G401.6 (cell line): ENCODE results near the gene TNS3.

Experiments used
- FAIRE-seq: peaks from 2 replicates; lab custom pipeline; 2012; peaks lifted over from hg19 to GRCh38; lab: Jason Lieb, UNC

The TNS3 gene

DNA sequence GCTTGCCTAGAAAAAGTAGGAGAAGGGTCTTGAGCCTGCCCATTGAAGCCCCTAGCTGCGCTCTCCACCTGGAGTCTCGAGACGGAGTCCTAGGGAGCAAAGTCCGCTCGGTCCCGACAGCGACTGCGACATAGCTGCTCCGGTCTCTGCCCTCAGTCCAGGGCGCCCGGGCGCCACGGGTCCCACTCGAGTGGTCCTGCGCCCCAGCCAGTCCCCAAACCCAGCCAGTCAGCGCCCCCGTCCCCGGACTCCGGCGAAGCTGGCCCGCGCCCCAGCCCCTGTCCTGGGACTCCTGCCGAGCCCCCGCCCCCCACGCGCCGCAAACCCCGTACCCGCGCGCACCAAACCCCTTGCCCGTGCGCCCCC, 490 bp downstream of the TNS3 start:
- FAIRE-seq, result no peak

DNA sequence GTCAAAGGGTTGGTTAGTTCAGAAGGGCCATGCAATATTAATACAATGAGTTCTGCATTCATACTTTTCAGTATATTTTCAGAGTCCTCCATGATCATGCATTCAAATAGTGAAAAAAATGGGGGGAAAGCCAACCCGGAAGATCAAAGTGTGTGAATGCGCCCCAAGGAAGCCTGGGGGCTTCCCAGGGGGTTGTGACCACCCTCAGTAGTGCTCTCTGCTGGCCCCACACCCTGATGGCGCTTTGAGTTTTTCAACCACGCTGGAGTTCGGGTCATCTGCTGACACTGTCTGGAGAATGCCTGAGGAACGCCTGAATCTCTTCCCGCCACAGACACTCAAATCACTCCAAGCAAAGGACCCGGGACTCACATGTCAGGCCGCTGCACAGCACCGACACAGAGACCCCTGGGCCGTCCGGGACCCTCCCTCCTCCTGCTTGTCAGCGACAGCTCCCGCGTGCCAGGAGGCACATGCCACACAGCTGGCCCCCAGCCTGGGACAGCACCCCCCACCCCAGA, 1.0 kb downstream of the TNS3 start:
- no peak for FAIRE-seq

DNA sequence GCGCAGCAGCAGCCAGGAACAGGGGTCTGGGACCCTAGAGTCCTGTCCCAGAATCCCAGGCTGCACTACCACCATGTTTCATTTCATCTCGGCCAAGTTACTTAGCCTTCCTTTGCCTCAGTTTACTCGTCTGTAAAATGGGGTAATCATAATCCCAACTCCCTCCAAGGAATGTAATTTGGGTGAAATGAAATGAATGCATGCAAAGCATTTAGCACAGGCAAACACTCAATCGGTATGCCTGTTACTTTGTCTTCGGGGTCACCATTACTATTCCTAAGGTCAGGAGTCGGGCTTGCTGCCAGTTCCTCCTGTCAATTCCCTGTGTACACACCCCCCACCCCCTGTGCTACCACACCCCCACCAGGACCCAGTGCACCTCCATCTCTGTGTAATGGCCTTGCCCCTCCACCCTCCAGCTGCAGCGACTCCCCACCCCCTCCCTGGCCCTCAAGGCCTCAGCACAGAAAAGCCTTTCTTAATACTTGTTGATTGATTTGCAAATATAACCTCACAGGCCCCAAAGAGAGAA, 1.7 kb downstream of the TNS3 start:
- no peak for FAIRE-seq

DNA sequence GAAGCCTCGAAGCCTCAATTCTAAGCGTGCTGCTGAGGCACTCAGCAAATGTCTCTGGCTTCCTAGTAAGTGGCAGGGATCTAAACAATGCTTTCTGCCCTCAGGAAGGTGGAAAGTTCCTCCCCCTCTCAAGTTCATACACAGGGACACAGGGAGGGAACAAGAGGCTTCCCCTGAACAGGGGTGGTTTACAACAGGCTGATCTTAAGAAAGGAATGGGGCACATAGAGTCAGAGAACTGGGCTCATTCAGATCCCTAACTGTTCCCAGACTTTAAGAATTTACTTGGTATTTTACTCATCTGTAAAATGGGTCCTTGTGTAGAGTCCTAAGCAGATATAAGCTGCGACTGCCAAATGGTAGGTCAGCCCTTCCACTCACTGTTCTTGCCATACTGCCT, 2.5 kb downstream of the TNS3 start:
- FAIRE-seq, result no peak

DNA sequence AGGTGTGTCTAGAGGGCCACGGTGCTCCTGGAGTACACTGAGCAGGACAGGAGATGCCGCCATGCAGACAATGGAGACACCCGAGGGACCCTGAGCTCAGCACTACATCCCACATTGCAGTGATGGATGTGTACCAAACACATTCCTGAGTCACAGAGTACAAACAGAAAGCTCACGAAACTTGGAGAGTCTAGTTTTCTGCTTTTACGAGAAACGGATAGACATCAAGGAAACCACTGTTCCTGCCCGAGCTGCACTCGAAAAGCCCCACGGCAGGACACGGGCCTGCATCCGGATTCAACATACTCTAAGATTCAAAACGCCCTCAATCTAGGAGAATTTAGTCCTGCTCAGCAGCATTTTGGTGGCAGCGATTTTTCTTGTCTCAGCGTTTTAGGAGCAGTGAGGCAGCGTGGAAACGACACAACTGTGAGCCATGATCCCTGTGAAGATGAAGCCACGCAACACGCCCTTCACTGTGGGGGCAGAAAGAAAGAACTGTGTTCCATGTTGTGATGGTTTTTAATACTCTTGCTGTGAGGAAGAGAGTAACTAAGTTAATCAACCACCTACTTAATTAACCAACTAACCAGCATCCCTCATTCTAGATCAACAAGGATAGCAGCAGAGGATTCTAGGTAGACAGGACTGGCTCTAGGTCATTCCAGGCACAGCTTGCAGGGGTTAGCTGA, 3.2 kb downstream of the TNS3 start:
- no peak for FAIRE-seq

DNA sequence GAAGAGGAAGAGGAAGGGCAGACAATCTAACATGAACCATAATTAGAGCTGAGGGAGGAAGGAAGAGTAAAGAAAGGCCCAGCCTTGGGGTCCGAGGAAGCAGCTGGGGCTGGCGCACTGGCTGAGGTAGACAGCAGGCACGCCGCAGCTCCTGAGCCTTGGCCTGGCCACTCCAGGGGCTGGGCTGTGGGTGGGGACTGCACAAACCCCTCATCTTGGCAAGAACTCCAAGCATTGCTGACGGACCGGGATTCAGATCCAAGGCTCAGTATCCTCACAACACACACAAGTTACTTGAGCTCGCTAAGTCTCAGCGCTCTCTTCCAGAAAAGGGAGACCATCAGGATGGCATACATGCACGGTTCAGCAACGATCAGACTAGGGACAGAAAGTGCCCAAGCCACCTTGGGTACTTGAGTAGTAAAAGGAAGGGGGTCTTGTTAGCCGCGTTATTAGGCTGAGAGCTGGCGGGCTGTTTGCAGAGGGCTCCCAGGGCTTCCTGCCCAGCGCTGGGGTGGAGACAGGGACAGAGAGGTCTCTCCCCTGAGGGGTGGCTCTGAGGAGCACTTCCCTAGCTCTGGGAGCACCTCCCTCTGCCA, 4.5 kb downstream of the TNS3 start:
- no peak for FAIRE-seq

DNA sequence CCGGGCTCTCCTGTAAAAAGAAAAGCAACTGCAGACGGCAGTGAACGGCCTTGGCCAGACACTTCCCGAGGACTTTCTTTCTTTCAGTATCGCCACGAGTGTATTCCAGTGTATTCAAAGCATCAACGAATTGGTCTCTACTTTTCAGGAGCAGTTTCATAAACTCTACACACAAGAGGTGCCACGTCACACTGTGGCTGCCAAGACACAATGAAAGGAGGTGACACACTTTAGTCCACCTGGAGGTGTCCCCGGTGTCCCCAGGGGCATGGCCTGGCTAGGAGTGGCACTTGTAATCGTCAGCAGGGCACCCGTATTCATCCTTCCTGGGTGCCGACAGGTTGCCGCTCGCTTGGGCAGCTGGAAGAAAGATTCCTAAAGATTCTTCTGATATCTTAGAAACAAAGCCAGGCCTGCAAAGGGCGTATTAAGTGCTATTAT, 5.0 kb downstream of the TNS3 start:
- FAIRE-seq, result no peak

DNA sequence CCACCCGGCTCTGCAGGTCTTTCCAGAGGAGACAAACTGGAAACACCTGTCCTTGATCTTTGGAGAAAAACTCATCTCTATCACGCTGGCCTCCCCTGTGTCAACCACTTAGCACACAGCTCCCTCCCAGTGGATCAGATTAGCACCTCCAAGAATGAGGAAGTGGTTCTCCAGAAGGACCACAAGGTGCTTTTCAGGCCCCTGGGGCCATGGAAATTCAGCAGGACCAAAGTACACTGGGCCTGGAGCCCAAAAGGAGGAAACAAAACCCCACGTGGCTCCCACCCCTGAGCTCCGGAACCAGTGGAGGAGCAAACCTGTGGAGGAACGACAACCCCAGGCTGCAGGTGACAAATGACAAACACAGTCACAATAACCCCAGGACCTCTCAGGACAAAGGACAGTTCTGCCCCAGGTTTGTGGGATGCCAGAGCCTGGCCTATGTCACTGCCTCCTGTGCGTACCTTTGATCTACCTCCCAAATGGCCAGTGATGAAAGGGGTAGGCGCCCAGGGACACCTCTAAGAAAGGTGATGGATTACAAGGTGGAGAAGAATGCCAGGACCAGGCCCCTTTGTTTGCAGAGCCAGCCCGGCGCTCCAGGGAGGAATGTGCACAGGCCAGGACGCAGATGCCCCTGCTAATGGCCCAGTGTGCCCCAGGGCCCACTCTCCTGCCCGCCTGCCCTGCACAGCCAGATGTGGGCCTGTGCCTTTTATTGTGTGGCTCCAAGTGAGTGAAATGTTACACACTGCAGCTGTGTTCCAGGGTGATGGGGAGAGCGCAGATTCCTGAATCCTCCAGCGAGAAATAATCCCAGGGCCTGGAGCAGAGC, 5.7 kb downstream of the TNS3 start:
- no peak for FAIRE-seq

DNA sequence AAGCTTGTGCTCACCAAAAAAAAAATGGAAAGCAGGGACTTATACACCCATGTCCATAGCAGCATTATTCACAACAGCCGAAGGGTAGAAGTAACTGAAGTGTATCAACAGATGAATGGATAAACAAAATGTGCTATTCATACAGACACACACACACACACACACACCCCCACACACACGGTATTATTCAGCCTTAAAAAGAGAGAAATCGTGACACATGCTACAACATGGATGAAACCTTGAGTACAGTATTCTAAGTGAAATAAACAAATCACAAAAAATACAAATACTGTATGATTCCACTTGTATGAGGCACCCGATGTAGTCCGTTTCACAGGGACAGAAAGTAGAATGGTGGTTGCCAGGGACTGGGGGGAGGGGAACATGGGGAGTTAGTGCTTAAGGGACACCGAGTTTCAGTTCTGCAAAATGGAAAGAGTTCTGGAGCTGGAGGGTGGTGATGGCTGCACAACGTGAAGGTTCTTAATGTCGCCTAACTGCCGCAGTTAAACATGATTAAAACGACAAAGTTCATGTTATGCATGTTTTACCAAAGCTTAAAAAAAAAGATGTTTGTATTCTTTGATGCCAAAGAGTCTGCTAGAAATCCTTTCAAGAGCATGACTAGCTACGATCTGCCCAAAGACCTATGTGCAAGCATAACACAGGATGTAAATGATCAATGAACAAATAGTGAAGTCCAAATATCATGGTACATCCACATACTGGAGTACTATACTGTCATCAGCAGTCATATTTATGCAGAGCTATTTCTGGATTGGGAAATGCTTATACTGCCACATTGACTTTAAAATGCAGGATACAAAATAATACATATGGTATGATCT, 7.2 kb downstream of the TNS3 start:
- FAIRE-seq, result no peak

DNA sequence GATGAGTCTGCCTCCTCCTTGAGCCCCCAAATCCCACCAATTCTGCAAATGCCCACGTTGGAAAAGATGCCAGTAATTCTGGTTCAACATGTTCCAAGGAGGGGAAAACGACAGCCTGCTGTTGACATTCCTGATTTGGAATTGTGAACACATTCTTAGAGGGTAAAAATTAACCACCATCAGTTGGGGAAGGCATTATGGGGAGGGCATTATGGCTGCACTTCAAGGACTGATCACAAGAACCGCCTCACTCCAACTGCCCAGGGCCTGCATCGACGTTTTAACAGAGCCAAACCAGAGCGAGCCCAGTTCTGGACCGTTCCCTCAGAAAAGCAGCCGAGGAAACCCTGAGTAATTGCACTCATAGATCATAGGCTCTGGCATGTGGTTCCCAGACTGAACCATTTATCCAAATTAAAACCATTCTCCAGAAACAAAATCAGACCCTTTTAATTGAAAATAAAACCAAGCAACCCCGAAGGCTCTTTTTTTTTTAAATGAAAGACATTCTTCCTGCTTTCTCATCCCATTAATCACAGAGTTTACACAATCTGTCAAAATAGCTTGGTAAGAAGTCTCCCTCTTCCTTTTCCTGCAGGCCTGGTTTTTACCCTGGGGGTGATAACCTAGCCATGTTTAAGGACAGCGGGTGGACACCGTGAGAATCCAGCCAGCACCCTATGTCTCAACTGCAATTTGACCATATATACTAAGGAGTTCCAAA, 8.0 kb downstream of the TNS3 start:
- FAIRE-seq, result peak; percentile 41

DNA sequence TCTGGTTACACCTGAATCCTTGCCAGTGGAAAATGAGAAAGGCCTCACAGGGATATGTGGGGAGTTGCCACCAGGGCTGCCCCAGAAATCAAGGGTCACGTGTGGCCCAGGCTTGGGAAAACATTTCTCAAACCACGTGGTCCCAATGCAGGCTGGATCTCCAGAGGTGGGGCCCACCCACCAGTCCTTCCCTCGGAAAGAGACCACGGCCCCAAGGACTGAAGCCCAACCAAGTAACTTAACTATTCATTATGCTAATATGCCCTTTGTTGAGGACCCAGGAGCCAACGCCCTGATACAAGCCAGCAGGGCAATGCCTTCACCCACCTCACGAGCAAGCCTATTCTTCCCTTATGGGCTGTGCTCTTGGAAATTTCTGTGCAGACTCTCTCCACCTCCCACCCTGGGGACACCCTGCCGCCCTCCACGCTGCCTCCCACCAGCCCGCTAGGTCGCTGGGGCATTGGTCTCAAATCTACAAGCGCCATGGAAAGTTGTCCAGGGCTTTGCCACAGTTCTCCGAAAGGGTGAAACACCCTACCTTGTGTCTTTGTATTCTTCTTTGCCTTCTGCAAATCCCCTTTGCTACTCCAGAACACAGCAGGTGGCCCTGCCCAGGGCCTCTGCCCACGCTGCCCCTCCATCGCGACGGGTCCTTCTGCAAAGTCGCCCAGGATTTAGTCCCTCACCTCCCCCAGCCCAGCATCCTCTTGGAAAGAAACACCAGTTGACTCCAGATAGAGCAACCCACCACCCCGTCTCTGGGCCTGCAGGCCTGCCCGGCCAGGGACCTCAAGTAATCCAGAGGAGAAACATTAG, 8.8 kb downstream of the TNS3 start:
- no peak for FAIRE-seq

DNA sequence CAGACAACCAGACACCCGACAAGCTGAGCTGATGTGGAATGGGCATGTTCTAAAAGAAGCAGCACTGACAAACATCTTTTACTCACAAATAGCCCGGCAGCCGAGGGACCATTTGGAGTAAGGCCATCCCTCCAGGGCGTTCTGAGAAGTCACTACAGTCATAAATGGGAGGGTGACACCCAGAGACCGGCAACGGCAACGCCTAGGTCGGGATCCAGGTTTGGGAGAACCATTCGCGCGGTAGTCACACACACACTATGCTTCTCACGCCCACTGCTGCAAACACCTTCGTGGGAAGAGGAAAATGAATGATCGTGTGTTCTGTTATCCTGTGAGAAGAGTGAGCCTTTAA, 9.8 kb downstream of the TNS3 start:
- no peak for FAIRE-seq

DNA sequence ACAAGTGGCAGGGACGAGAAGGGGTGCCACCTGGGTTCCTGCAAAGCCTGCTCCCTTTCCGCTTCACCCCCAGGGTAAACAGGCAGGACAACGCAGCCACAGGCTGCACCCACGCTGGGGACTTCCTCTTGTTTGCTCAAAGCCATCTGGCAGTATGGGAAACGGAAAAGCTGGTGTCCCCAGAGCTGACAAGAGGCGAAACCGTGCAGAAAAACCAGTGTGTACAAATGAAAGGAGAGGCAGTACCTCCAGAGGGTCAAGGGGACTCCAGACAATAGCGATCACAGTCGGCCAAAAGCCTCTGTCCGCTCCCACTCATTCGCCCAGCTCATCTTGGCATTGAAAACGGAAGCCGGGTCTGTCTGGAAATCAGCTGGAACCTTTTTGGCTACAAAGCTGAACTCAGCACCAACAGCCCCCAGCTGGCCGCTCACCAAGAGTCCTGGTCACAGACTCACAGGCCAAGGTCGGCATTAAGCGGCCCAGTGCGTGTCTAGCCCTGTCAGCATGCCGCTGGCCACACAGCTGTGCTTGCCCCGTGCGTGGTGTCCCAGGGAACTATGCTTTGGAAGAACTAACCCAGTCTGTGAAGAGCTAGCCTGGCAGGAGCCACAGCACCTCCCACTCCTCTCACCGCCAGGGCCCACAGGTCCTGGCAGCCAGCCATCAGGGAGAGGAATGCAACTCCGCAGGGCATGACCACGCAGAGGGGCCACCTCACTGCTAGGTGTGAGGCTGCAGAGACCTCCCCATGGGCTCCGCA, 10.4 kb downstream of the TNS3 start:
- FAIRE-seq, result no peak

DNA sequence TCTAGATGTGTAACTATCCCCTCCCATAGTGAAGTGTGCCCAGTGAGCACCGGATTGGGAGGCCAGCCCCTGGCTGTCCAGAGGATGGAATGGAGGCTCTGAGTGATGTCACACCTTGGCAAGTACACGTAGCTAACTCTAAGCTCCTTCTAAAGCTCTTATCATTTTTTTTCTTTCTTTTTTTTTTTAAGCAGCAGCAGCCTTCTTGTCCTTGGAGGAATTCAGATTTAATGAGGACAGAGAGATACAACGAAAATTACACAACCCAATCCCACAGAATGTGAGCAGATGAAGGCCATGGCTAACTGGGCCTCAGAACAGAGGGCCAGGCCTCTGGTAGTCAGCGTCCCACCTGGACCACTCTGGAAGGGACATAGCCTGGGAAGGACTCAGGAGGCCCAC, 11.3 kb downstream of the TNS3 start:
- FAIRE-seq, result no peak

DNA sequence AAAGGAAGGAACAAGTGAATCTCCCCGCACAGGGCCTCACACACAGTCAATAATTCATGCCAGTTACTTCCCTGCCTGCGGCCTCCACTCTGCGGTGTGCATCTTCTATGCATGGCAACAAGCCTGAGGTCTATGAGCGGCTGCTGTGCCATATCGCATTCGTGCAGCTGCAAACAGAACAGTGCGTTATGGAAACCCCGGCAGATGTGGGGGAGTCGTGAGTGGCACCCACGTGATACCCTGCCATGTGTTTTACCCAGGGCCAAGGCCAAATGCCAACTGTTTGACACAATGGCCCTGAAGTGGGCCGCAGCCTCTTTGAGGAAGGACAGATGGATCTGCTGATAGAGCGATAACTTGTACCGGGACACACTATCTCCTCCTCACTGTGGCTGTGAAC, 13.4 kb downstream of the TNS3 start:
- no peak for FAIRE-seq

DNA sequence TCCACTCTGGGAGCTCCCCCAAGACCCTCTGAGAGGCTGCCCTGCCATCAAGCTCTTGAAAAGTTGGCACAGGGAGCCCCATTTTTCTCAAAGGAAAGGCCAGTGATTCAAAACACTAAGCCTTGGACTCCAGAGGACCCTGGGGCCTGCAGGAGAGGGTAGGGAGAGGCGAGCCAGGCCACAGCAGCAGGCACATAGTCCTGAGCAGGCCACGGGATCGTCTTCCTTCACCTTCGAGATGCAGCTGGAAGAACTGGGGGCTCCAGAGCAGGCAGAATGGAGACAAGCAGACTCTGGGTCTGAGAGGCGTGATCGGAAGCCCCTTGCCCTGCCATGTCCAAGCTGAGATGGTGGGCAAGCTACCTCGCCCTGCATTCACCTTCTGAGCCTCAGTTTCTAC, 13.9 kb downstream of the TNS3 start:
- FAIRE-seq, result no peak

DNA sequence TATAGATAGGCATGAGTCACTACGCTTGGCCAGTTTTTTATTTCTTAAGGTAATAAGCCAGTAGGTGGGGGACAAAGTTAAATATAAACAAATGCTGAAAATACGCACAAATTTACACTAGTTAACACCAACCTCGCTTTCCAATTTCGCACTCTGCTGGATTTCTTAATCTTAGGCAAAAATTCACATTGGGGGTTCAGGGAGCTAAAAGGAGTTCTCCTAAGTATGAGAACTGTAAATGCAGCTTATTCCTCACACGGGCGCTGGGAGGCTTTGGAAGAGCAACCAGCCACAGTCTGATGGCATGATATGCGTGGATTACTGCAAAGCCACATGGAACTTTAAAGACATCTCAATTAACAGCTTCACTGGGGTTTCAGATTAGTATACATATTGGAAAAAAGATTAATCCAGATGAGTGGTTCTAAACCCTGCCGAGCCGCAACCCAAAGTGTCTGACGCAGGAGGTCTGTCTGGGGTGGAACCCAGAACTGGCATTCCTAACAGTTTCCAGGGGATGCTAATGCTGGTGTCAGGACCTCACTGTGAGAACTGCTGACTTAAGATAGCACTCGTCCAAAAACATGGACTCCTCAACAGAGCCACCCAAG, 16.2 kb downstream of the TNS3 start:
- no peak for FAIRE-seq

DNA sequence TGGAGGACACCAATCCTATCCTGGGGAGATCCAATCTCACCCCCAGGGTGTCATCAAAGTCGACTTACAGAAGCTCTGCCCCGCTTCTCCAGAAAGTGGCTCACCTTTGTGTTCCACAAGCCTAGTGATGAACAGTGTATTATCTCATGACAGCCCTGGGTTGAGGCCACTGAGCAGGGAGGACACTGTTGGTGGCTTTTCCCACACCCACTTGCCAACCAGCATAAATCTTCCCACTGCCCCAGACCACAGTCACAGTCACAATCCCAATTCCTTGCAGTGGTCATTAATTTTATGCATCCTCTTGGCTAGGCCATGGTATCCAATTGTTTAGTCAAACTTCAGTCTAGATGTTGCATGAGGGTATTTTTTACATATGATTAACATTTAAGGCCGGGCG, 18.4 kb downstream of the TNS3 start:
- FAIRE-seq, result no peak

DNA sequence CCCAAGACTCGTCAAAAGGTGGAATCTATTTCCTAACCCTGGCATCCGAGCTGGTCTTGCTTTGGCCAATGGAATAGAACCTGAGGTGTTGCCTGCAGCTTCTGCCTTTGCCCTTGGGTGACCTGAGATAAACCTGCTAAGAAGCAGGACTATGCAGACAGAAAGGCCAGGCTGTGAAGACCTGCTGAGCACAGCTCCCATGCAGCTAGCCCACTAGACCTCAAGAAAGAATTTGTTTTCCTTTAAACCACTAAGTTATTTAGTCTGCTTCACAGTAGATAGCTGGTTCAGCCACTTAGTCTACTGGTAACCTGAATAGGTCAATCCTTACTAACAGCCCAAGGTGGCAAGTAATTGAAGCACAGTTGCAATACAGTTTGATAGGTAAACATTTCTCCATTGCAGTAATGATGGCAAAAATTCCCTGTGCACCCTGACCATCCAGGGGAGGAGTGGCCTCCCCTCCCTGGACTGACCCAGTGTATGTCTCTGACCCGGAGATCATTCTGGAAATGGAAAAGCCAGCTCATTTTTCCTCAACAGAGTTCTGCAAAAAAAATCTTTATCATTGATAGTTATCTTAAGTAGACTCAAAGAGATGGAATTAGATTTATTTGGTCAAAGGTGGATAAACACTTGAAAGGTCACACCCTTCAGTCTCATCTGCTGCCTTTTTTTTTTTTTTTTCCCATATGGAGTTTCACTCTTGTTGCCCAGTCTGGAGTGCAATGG, 20.0 kb downstream of the TNS3 start:
- no peak for FAIRE-seq
